NCI-H2196 treated with DMSO at 0.1 percent for 48 hours (cell line): ENCODE results near the gene ATM.

ENCODE experiments used
- DNase-seq: peaks from one replicate; lab custom pipeline; 2025; ENCODE audit not compliant: unreplicated experiment; lab: John Stamatoyannopoulos, UW

The ATM gene, protein sequence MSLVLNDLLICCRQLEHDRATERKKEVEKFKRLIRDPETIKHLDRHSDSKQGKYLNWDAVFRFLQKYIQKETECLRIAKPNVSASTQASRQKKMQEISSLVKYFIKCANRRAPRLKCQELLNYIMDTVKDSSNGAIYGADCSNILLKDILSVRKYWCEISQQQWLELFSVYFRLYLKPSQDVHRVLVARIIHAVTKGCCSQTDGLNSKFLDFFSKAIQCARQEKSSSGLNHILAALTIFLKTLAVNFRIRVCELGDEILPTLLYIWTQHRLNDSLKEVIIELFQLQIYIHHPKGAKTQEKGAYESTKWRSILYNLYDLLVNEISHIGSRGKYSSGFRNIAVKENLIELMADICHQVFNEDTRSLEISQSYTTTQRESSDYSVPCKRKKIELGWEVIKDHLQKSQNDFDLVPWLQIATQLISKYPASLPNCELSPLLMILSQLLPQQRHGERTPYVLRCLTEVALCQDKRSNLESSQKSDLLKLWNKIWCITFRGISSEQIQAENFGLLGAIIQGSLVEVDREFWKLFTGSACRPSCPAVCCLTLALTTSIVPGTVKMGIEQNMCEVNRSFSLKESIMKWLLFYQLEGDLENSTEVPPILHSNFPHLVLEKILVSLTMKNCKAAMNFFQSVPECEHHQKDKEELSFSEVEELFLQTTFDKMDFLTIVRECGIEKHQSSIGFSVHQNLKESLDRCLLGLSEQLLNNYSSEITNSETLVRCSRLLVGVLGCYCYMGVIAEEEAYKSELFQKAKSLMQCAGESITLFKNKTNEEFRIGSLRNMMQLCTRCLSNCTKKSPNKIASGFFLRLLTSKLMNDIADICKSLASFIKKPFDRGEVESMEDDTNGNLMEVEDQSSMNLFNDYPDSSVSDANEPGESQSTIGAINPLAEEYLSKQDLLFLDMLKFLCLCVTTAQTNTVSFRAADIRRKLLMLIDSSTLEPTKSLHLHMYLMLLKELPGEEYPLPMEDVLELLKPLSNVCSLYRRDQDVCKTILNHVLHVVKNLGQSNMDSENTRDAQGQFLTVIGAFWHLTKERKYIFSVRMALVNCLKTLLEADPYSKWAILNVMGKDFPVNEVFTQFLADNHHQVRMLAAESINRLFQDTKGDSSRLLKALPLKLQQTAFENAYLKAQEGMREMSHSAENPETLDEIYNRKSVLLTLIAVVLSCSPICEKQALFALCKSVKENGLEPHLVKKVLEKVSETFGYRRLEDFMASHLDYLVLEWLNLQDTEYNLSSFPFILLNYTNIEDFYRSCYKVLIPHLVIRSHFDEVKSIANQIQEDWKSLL (N-terminal part only)

DNA sequence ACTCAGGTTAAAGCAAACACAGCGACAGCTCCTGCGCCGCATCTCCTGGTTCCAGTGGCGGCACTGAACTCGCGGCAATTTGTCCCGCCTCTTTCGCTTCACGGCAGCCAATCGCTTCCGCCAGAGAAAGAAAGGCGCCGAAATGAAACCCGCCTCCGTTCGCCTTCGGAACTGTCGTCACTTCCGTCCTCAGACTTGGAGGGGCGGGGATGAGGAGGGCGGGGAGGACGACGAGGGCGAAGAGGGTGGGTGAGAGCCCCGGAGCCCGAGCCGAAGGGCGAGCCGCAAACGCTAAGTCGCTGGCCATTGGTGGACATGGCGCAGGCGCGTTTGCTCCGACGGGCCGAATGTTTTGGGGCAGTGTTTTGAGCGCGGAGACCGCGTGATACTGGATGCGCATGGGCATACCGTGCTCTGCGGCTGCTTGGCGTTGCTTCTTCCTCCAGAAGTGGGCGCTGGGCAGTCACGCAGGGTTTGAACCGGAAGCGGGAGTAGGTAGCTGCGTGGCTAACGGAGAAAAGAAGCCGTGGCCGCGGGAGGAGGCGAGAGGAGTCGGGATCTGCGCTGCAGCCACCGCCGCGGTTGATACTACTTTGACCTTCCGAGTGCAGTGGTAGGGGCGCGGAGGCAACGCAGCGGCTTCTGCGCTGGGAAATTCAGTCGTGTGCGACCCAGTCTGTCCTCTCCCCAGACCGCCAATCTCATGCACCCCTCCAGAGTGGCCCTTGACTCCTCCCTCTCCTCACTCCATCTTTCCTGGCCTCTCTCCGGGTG lies at the start of gene ATM, which contains the start of gene NPAT:
Gene ATM, plus strand, starts transcription at position 494 of the 774 bp plus-strand sequence. CDS start 4,558 bp downstream, outside the sequence.
Gene NPAT, minus strand, starts transcription at position 65 of the 774 bp plus-strand sequence. CDS start 102 bp downstream, outside the sequence.
- DNase-seq, result peak; percentile 99

GRCh38 chr11:108177570-108177969 lies 45.3 kb upstream of the ATM start:
- DNase-seq, result no peak

GRCh38 chr11:108193725-108194124 lies 29.1 kb upstream of the ATM start:
- DNase-seq, result no peak

GRCh38 chr11:108196901-108197300 lies 26.0 kb upstream of the ATM start:
- no peak for DNase-seq

- no peak for DNase-seq
These were observed 25.5 kb upstream of the ATM start for GRCh38 chr11:108197351-108197750.

DNA sequence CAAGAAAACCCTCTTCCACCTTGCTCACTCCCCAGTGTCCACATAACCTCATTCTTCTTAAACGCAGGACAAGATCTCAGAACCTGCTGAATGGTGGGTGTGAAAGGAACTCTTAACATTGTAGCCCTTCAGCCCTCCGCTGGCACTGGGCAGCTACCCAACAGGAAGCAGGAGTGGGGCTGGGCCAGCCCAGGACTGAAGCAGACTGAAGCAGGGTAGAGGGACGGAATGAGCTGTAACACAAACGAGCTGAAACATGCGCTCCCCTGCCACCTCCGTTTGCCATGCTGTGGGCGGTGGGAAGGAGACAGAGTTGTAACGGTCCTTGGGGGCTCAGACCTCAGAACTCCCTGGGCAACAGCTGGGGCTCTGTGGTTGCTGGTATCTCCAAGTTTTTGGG lies 24.0 kb upstream of the ATM start:
- DNase-seq, result no peak

DNA sequence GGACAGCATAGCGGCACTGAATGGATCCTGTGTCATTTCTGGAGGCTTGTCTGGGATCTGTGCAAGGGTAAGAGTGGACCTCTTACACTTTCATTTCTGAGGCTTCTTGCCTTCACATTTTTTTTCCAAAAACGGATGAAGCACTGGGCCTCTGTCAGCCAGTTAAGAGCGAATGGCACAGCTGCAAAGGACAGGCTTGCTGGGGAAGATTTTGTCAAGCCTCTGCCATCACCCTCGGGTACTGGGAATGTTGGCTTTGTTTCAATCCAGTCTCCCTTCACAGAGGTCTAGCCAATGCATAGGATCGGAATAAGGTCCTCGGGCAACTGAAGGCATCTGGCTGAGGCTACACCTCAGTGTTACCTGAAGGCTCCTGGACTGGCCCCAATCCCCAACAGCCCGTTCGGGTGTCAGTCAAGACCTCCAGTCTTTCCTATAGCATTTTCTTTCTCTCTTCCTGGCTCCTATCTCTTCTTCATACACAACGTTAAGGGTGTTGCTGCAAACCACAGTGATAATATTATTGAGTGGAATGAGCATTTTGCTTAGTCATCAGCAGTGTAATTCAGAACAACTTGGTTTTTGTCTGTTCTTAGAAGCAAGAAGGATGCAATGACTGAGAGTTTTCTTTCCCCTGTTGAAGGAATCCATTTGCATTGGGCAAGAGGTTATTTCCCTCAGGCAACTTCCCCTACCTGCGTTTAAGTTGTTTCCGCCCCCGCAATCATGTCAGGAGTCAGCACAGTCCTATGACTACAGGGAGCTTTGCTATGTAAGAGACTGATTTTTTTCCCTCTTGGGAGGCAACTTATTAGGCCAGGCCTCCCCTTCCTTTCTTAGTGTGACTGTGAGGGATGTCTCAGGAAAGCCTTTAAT lies 23.2 kb upstream of the ATM start:
- no peak for DNase-seq

- DNase-seq, result no peak
These were observed 19.8 kb upstream of the ATM start for GRCh38 chr11:108203075-108203474.

DNA sequence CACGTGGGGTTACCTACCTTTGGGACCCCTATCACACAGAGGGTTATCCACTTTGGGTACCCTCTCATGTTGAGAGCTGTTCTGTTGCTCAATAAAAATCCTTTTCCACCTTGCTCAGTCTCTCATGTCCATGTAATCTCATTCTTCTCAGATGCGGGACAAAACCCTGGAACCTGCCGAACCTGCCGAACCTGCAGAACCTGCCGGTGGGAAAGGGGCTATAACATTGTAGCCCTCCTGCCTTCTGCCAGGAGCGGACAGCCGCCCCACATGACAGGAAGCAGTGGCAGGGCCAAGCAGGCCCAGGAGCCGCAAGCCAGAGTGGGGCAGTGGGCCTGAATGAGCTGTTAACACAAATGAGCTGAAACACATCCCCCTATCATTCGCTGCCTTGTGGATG lies 18.5 kb upstream of the ATM start:
- no peak for DNase-seq

- no peak for DNase-seq
These were observed 17.9 kb upstream of the ATM start for GRCh38 chr11:108204929-108205499.

- no peak for DNase-seq
These were observed 16.7 kb upstream of the ATM start for GRCh38 chr11:108206171-108206570.

- DNase-seq, result no peak
These were observed 15.7 kb upstream of the ATM start for GRCh38 chr11:108206969-108207682.

GRCh38 chr11:108207683-108208060 lies 15.2 kb upstream of the ATM start:
- DNase-seq, result no peak

DNA sequence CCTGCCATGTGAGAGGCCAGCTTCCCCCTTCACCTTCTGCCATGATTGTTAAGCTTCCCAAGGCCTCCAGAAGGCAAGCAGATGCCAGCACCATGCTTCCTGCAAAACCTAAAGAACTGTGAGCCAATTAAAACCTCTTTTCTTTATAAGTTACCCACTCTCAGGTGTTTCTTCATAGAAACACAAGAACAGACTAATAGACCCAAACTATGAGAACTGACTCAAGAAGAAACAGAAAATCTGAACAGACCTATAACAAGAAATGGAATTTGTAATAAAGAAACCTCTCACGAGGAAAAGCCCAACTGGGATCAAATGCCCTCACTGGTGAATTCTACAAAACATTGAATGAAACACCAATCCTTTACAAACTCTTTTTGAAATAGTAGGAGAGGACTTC lies 12.4 kb upstream of the ATM start:
- DNase-seq, result no peak

DNA sequence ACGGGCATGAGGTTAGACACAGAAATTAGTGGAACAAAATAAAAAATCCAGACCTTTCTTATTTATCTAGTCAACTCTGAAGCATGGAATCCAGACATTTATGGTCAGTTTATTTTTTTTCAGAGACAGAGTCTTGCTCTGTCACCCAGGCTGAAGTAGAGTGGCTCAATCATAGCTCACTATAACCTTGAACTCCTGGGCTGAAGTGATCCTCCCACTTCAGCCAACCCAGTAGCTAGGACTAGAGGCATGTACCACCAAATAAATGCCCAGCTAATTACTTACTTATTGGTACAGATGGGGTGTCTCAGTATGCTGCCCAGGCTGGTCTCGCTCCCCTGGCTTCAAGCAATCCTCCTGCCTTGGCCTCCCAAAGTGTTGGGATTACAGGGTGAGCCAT lies 9.1 kb upstream of the ATM start:
- DNase-seq, result no peak

DNA sequence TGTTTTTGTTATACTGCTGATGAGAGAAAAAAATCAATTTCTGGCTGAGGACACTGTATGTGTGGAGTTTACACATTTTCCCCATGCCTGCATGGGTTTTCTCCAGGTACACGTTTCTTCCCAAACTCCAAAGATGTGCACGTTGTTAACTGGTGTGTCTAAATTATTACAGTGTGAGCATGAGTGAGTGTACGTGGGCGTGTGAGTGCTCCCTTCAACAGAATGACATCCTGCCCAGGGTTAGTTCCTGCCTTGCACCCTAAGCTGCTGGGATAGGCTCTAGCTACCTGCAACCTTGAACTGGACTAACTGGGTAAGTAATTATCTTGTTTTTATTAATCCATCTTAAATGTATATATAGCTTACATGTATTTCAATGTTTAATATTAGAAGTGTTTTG lies 5.9 kb upstream of the ATM start:
- DNase-seq, result no peak

- DNase-seq, result no peak
These were observed 4.4 kb upstream of the ATM start for GRCh38 chr11:108218455-108218854.
